SK-N-SH treated with all-trans-retinoic acid at 6 μM for 48 hours (cell line): Measurements from ENCODE around the gene PPP1R2.

Source experiments
- ATAC-seq: fragments of 200-7000 bp; cut with Tn5 transposase; 3 replicates; pipeline ENCODE4 v1.9.1; 2020; ENCODE audit warnings: mild to moderate bottlenecking, moderate library complexity
- ARNTL ChIP-seq: fragments of 450-650 bp; formaldehyde crosslinking; IDR thresholded peaks from 2 replicates; pipeline ENCODE4 v1.5.0; 2020; ENCODE audit warnings: low read depth, mild to moderate bottlenecking, moderate library complexity, borderline replicate concordance
- BACH2 ChIP-seq: fragments of 250-450 bp; sonication (Bioruptor Pico); IDR thresholded peaks from 2 replicates; pipeline ENCODE4 v1.9.0; 2021; ENCODE audit warnings: mild to moderate bottlenecking, borderline replicate concordance
- CSDC2 ChIP-seq: fragments of 250-450 bp; sonication (Bioruptor Pico); IDR thresholded peaks from 2 replicates; pipeline ENCODE4 v1.5.0; 2020; ENCODE audit warnings: mild to moderate bottlenecking, moderate library complexity
- CSRNP3 ChIP-seq: fragments of 250-450 bp; sonication (Bioruptor Pico); IDR thresholded peaks from 2 replicates; pipeline ENCODE4 v1.5.1; 2021; ENCODE audit warnings: mild to moderate bottlenecking, moderate library complexity
- ESRRG ChIP-seq: fragments of 250-450 bp; sonication (Bioruptor Pico); IDR thresholded peaks from 2 replicates; pipeline ENCODE4 v1.6.1; 2021; ENCODE audit warnings: mild to moderate bottlenecking
- GLIS3 ChIP-seq: fragments of 250-450 bp; sonication (Bioruptor Pico); IDR thresholded peaks from 2 replicates; pipeline ENCODE4 v1.5.0; 2020; ENCODE audit warnings: mild to moderate bottlenecking, moderate library complexity
- ISL1 ChIP-seq: fragments of 250-450 bp; sonication (Bioruptor Pico); IDR thresholded peaks from 2 replicates; pipeline ENCODE4 v2.1.2; 2022; ENCODE audit warnings: mild to moderate bottlenecking, moderate library complexity
- SNAI2 ChIP-seq: fragments of 250-450 bp; sonication (Bioruptor Pico); IDR thresholded peaks from 2 replicates; pipeline ENCODE4 v1.5.0; 2020; ENCODE audit warnings: mild to moderate bottlenecking, moderate library complexity
- TCF4 ChIP-seq: fragments of 250-450 bp; sonication (Bioruptor Pico); IDR thresholded peaks from 2 replicates; pipeline ENCODE4 v1.8.0; 2021; ENCODE audit warnings: mild to moderate bottlenecking, moderate library complexity, borderline replicate concordance
- TOX ChIP-seq: fragments of 250-450 bp; sonication (Bioruptor Pico); IDR thresholded peaks from 2 replicates; pipeline ENCODE4 v1.8.0; 2021; ENCODE audit warnings: mild to moderate bottlenecking, moderate library complexity, borderline replicate concordance
- TSHZ2 ChIP-seq: fragments of 250-450 bp; sonication (Bioruptor Pico); IDR thresholded peaks from 2 replicates; pipeline ENCODE4 v1.5.0; 2020; ENCODE audit warnings: mild to moderate bottlenecking, moderate library complexity
- ZC3H10 ChIP-seq: fragments of 250-450 bp; sonication (Bioruptor Pico); IDR thresholded peaks from 2 replicates; pipeline ENCODE4 v1.5.1; 2021; ENCODE audit warnings: mild to moderate bottlenecking, moderate library complexity
- ZFP3 ChIP-seq: fragments of 250-450 bp; sonication (Bioruptor Pico); IDR thresholded peaks from 2 replicates; pipeline ENCODE4 v1.5.0; 2020; ENCODE audit warnings: mild to moderate bottlenecking, moderate library complexity
- ZFP30 ChIP-seq: fragments of 450-650 bp; formaldehyde crosslinking; IDR thresholded peaks from 2 replicates; pipeline ENCODE4 v1.5.0; 2022; ENCODE audit warnings: mild to moderate bottlenecking, moderate library complexity
- ZNF565 ChIP-seq: fragments of 450-650 bp; formaldehyde crosslinking; conservative IDR thresholded peaks from 2 replicates; pipeline ENCODE4 v1.5.0; 2020; ENCODE audit warnings: low read depth, mild to moderate bottlenecking, moderate library complexity
- ZNF70 ChIP-seq: fragments of 450-650 bp; formaldehyde crosslinking; IDR thresholded peaks from 2 replicates; pipeline ENCODE4 v1.5.0; 2020; ENCODE audit warnings: mild to moderate bottlenecking, moderate library complexity
- ZNF8 ChIP-seq: fragments of 450-650 bp; formaldehyde crosslinking; IDR thresholded peaks from 2 replicates; pipeline ENCODE4 v1.5.0; 2020; ENCODE audit warnings: mild to moderate bottlenecking, moderate library complexity
- TF ChIP-seq, protein P1 (sequence below): fragments of 250-450 bp; sonication (Bioruptor Pico); IDR thresholded peaks from 2 replicates; pipeline ENCODE4 v1.5.1; 2020; ENCODE audit warnings: low read depth, mild to moderate bottlenecking, moderate library complexity
- TF ChIP-seq, protein P2 (sequence below): fragments of 250-450 bp; sonication (Bioruptor Pico); IDR thresholded peaks from 2 replicates; pipeline ENCODE4 v1.8.0; 2021; ENCODE audit warnings: low read depth, mild to moderate bottlenecking, moderate library complexity, borderline replicate concordance
- TF ChIP-seq, protein P3 (sequence below): fragments of 250-450 bp; sonication (Bioruptor Pico); IDR thresholded peaks from 2 replicates; pipeline ENCODE4 v1.8.0; 2020; ENCODE audit warnings: mild to moderate bottlenecking, moderate library complexity, borderline replicate concordance

Gene PPP1R2

DNA sequence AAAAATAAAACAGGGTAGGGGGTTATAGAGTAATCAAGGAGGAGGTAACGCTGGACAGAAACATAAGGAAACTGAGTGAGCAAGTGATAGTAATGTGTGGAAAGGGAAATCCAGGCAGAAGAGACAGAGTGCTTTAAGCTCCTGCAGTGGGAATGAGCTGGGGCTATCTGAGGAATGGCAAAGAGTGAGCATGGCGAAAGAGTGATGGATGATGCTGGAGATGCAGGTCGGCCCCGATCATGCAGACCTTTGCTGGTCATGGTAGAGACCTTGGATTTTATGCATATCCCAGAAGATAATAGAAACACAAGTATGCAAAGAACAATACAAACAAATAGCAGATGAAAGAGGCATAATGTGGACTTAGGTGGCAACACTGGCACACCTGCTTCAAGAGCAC, 74.3 kb downstream of the PPP1R2 start:
- ATAC-seq, result no peak
- no peak for TF ChIP-seq BACH2 (CRISPR knock-in tag)
- TF ChIP-seq TCF4 (CRISPR knock-in tag), result no peak
- TF ChIP-seq TSHZ2, result no peak
- TF ChIP-seq ZFP30, result no peak
- no peak for TF ChIP-seq ZFP3 (CRISPR knock-in tag)

- ATAC-seq, result no peak
- TF ChIP-seq ZNF565, result no peak
- no peak for TF ChIP-seq ESRRG
- TF ChIP-seq ZNF8 (CRISPR knock-in tag), result no peak
- TF ChIP-seq, protein P1, sequence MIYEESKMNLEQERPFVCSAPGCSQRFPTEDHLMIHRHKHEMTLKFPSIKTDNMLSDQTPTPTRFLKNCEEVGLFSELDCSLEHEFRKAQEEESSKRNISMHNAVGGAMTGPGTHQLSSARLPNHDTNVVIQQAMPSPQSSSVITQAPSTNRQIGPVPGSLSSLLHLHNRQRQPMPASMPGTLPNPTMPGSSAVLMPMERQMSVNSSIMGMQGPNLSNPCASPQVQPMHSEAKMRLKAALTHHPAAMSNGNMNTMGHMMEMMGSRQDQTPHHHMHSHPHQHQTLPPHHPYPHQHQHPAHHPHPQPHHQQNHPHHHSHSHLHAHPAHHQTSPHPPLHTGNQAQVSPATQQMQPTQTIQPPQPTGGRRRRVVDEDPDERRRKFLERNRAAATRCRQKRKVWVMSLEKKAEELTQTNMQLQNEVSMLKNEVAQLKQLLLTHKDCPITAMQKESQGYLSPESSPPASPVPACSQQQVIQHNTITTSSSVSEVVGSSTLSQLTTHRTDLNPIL (CRISPR knock-in tag), result no peak
- no peak for TF ChIP-seq ZFP30
- TF ChIP-seq TOX (CRISPR knock-in tag), result no peak
- TF ChIP-seq, protein P2, sequence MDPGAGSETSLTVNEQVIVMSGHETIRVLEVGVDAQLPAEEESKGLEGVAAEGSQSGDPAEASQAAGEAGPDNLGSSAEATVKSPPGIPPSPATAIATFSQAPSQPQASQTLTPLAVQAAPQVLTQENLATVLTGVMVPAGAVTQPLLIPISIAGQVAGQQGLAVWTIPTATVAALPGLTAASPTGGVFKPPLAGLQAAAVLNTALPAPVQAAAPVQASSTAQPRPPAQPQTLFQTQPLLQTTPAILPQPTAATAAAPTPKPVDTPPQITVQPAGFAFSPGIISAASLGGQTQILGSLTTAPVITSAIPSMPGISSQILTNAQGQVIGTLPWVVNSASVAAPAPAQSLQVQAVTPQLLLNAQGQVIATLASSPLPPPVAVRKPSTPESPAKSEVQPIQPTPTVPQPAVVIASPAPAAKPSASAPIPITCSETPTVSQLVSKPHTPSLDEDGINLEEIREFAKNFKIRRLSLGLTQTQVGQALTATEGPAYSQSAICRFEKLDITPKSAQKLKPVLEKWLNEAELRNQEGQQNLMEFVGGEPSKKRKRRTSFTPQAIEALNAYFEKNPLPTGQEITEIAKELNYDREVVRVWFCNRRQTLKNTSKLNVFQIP, result no peak
- TF ChIP-seq ARNTL (CRISPR knock-in tag), result no peak
- TF ChIP-seq ZFP3 (CRISPR knock-in tag), result no peak
- TF ChIP-seq SNAI2, result no peak
- TF ChIP-seq ZNF70 (CRISPR knock-in tag), result no peak
- no peak for TF ChIP-seq BACH2 (CRISPR knock-in tag)
Measured at GRCh38 chr3:195468391-195468776, 74.7 kb downstream of the PPP1R2 start.

DNA sequence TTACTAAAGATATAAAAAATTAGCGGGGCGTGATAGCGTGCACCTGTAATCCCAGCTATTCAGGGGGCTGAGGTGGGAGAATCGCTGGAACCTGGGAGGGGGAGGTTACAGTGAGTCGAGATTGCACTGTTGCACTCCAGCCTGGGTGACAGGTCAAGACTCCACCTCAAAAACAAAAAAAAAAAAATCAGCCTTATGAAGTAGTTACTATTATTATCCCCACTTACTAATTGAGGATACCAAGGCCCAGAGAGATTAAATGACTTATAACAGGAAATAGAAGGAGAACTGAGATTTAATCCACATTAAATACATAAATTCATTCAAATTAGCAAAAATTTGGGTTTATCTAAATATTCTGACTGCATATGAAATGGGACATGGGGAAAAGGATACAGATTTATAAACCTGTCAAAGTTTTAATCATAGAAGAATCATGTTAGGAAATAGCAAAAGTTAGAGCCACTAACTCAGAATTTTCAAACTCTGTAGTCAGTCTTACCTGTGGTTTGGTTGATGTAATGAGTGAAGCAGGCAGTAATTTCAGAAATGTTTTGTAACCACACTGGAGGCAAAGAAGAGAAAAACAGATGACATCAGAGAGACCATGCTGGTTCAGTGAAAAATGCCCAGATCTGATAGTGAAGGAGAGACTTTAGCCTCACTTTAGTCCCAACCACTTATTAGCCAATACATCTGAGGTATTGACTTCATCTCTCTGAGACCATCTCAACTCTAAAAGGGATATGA, 75.3 kb downstream of the PPP1R2 start:
- TF ChIP-seq ZC3H10 (CRISPR knock-in tag) (no peak), TCF4 (CRISPR knock-in tag) (no peak), TSHZ2 (no peak), TOX (CRISPR knock-in tag) (no peak), ZNF565 (no peak), ARNTL (CRISPR knock-in tag) (no peak), ZNF70 (CRISPR knock-in tag) (no peak), GLIS3 (CRISPR knock-in tag) (no peak), SNAI2 (no peak), CSRNP3 (CRISPR knock-in tag) (no peak), CSDC2 (CRISPR knock-in tag) (no peak), ESRRG (no peak), ZFP30 (no peak), ISL1 (no peak)
- TF ChIP-seq, protein P1 (CRISPR knock-in tag), result no peak
- TF ChIP-seq, protein P3, sequence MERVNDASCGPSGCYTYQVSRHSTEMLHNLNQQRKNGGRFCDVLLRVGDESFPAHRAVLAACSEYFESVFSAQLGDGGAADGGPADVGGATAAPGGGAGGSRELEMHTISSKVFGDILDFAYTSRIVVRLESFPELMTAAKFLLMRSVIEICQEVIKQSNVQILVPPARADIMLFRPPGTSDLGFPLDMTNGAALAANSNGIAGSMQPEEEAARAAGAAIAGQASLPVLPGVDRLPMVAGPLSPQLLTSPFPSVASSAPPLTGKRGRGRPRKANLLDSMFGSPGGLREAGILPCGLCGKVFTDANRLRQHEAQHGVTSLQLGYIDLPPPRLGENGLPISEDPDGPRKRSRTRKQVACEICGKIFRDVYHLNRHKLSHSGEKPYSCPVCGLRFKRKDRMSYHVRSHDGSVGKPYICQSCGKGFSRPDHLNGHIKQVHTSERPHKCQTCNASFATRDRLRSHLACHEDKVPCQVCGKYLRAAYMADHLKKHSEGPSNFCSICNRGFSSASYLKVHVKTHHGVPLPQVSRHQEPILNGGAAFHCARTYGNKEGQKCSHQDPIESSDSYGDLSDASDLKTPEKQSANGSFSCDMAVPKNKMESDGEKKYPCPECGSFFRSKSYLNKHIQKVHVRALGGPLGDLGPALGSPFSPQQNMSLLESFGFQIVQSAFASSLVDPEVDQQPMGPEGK (CRISPR knock-in tag), result no peak
- TF ChIP-seq, all 23 proteins: peak for 0
- ATAC-seq, result no peak; the same call in 2 of the 3 replicates
